T47D (cell line): Measurements from ENCODE around the gene SLC7A4.
"Not testable (repeated sequence)": the region's sequence is repeated elsewhere in the genome, so short reads cannot be mapped to it uniquely, and the experiment has no call there.

Experiments used
- DNase-seq, 2 experiments: peaks; one replicate each; pipeline versions ENCODE4 v3.0.0 to v3.0.0-alpha.2; 2011 to 2012; ENCODE audit warnings: low read depth in 1 of 2, low spot score in 1 of 2
- JUND ChIP-seq: IDR thresholded peaks from 2 replicates; pipeline ENCODE4 v1.6.1; 2012; ENCODE audit warnings: low read depth
- in situ Hi-C: cut with HindIII; loops from 2 replicates; pipeline ENCODE4 v1.10.0; 2016; ENCODE audit warnings: low sequenced_read_pairs, low pct_unique_long_range_greater_than_20kb

SLC7A4 gene

DNA sequence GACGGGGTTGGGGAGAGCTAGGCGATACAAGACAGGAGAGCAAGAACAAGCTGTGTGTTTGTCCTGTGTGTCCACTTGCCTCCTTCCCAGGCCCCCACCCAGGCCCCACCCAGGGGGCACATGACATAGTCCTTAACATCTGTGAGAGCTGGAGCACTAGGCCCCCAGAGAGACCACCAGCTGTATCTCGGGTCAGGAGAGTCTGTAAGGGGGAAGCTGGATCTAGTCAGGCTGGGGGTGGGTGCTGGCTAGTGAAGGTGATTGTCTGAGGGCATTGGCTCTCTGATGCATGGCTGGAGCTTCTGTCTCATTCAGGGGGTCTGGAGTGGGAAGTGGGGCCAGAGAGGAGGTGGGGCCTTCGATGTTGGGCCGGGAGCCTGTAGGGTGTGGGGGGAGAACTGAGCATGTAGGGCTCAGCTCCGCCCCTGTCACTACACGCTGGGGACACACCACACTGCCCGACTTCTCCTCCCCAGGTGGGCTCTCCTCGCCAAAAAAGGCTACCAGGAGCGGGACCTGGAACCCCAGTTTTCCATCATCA lies 16.8 kb downstream of the SLC7A4 start:
- in situ Hi-C loops, result no loop called here
- no peak for DNase-seq
- no peak for TF ChIP-seq JUND

DNA sequence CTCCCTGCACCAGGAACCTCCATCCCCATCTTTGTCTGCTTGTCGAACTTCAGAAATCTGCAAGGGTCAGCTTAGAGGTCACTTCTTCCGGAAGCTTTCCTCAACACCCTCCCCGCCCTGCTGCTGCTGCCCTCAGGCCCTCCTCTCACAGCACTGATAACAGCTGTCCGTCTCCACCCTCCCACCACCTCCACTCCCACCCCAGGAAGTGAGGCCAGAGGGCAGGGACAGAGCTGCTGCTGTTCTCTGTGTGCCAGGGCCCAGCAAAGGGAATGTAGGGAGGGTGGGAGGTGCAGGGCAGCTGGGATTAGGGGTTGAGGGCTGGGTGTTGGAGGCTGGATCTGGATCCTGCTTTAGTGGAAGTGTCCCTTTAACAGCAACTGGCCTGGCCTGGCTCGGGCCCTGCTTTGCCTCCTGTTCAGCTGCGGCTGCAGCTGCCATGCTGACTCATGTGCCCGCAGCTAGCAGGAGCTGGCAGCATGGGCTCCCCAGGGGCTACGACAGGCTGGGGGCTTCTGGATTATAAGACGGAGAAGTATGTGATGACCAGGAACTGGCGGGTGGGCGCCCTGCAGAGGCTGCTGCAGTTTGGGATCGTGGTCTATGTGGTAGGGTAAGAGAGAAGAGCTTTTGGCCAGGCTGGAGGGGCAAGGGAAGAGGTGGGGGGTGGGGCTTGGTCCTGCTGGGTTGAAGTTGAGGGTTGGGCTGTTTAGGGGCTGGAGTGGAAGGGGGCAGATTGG lies 17.5 kb downstream of the SLC7A4 start, which contains the start of gene P2RX6:
Gene P2RX6 (plus strand): TSS at position 440 of the 740 bp plus-strand sequence. CDS start 10 bp downstream, at position 450.
- no peak for TF ChIP-seq JUND
- no peak for DNase-seq
- in situ Hi-C loops, result no loop called here

DNA sequence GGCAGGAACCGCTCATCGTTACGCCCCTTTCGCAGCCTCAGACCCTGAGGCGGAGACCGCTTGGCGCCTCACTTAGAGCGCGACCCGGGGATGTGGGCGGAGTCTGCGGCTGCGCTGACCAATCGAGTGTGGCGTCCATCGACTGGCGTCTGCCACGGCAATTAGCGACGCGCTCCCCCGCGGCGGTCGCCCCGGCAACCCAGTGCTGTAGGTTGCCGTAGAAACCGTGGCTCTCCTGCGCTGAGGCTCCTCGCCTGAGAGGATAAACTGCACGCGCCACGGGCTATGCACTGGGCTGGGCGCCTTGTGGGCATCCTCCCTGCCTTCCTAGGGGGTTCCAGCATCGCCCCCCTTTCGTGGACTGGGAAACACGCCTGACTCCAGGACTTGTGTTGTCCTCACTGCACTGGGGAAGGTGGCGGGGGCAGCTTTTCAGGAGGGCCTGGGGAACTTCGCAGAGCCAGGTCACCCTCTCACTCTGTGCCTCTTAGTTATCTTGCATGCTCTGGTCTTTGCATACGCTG lies 18.1 kb downstream of the SLC7A4 start:
- TF ChIP-seq JUND, result no peak
- in situ Hi-C loops, result no loop called here
- peak; percentile 60 to 61 for DNase-seq

DNA sequence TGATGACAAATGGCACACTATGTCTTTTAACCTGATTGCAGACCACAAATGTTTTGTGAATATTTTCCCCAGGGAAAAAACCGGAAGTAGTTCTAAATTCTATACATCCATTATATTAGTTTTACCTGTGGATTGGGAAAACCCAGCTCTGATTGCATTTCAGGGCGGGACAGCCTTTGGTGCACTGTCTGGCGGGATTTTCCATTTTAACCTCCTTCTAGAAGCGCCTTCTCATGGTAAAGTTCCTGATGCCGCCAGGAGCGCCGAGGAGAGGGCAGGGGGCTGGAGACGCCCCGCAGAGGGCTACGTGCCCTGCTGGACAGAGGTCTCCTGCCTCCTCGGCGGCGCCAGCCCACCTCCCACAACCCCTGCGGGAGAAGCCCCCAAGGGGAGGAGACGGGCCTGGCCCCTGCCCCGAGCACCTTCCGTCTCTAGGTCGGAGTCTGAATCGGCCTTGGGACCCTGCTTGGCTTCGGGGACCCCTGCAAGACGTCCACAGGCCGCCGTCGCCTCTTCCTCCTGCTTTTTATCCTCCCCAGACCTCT lies 18.6 kb downstream of the SLC7A4 start:
- in situ Hi-C loops, result no loop called here
- TF ChIP-seq JUND, result no peak
- DNase-seq, result no peak

DNA sequence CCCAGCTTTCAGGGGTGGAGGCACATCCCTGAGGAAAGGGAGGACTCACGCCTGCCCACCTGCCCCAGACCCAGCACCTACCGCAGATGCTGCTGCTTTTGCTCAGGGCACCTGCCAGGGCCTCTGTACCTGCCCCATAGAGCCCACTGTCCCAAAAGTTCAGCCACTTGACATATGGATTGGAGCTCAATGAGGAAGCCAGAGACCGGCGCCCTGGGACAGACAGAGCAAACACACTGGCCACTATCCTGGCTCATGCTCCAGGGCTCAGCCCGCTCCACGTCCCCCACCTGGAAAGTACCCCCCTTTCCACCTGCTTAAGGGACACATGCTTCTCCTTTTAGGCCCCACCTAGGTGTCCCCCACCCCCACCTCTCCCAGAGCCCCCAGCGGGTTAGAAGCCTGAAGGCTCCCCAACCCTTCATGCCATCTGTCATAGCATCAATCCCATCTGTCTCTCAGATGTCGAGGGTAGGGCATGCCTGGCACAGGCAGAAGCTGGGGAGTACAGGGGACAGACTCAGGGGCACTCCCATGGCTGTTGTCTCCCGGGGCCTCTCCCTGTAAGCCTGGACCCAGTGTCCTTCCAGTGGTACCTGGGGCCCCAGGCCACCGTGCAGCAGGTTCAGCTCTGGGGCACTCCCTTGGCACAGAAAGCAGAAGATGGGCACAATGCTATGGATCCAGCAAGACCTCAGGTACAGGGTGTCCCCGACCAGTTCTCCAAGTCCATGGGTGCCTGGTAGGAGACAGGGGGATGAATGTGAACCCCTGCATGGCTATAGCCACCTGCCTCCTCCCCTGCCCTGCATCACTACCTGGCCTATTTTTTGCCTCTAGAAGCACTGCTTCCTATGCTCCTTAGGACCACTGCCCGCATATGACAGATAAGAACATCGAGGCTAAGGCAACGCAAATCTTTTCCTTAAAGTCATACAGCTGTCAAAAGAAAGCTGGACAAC lies 19.6 kb downstream of the SLC7A4 start:
- in situ Hi-C loops, result no loop called here
- no peak for TF ChIP-seq JUND
- DNase-seq, result no peak

DNA sequence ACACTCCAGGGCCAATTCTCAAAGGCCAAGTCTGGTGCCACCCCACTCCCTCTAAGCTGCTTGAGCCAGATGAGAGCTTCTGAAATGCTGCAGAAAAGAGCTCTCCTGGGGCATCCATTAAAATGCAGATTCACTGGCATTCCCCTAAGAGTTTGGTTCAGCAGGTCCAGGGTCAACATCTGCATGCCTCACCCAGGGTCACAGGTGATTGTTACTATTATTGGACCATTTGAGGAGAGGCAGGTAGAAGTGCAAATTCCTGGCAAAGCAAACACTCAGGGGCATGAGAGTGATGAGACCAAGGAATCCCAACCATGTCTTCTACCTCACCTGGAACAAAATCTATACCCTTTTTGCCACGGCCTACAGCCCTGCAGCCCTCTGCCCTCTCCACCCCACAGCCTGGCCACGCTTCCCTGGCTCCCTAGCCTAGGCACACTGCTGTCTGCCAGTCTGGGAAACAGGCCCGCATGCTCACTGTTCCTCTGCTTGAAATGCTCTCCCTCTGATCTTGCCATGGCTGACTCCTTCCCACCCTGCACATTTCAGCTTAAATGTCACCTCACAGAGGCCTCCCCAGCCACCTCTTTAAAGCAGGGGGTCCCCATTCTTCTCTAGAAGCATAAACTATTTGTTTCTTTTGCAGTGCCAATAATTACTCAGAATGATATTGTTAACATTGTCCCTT lies 21.8 kb downstream of the SLC7A4 start:
- DNase-seq, result no peak
- no peak for TF ChIP-seq JUND
- in situ Hi-C loops, result no loop called here

DNA sequence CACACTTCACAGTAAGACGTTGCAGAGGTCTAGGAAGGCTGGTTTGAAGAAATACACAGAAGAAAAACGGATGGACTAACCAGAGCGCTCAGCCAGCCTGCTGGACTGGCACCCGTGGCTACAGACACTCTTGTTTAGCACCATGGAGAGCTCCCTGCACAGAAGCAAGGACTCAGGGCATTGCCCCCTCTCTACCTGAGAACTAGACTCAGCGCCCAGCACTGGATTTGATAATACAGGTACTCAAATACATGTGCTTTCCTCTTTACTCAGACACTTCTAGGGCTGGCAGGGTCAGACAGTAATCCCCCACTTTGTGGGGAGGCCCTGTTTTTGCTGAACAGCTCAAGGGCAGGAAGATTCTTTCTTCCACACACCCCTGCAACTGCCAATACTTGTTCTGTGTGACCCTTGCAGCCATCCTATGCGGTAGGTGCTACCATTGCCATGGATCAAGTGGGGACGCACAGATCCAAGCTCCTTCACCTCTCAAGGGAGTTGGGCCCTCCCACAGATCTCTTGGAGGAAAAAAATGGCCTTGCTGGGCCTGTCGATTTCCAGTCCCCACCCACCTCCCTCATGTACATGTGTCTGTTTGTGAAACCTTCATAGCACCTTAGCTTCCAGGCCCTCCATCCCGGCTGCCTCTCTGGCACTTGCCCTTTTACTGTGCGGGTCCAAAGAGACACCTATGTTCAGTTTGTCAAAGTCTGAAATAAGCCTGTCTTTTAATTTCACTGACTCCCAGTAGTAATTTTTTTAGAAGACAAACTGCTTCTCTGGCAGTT lies 22.5 kb downstream of the SLC7A4 start:
- no peak for TF ChIP-seq JUND
- in situ Hi-C loops, result no loop called here
- peak; percentile 82 to 85 for DNase-seq

DNA sequence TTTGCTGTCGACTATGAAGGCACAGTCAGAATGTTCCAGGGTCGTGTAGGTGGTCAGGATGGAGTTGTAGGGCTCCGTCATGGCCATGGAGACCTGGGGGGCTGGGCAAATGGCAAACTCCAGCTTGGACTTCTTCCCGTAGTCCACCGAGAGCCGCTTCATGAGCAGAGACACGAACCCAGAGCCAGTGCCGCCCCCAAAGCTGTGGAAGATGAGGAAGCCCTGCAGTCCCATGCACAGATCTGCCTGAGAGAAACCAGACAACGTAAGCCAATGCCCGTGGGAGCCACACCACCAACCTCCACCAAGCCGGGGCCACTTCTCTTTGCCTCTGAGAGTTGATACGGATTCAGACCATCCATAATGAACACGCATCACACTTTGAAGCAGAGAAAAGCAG lies 23.2 kb downstream of the SLC7A4 start:
- in situ Hi-C loops, DNase-seq: not testable (repeated sequence)

DNA sequence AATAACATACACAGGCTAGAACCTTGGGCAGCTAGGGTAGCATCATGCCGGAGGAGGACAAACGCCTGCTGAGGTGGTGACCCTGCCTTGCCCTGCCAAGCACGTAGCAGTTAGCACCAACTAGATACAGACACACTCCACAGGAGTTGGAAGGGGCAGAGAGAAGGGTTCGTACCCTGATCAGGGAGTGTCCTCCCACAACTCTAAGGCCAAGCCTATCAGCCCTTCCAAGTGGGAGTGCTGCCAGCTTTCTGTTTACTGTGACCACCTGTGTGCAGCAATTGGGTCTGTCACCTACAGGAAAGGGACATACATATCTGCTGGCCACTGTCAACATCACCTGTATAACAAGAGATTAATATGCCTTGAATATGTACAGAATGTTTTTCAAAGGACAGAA lies 28.6 kb downstream of the SLC7A4 start:
- no peak for DNase-seq
- in situ Hi-C loops, result no loop called here
- TF ChIP-seq JUND, result no peak

DNA sequence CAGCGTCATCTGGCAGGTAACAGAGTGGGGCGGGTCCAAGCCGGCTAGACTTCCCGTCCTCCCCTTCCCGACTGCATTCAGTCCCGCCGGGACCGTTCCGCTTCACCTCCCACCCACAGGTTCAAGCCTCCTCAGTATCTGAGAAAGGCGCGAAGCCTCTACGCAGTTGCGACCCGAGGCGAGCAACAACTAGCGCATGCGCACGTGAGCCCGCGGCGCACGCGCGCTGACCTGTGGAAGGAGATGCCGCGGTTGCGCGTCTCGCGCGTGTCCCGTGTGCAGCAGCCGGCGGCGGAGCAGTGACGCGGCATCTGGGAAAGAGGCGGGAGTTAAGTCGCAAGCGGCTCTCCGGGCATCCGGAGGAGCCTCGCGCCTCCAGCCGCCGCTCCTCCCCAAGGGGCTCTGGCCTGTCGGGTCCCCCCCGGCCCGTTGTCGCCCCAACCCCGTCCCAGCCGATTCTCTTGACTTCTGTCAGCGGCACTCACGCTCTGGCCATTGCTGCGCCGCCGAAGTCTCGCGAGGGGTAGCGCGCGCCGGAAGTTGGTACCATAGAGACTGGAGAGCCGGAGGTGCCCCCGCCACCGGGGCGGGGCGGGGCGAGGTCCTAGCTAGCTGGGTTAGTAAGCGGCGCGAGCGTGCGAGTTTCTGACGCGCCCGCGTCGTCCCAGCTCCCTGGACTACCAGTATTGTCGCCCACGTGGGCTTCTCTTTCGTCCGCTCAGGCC lies 30.6 kb downstream of the SLC7A4 start, which contains the start of gene THAP7:
Gene THAP7 (minus strand): TSS at position 518 of the 725 bp plus-strand sequence. CDS start 207 bp downstream, at position 311.
- peak; percentile 81 to 94 for DNase-seq
- TF ChIP-seq JUND, result no peak
- in situ Hi-C loops, result no loop called here
